Measurements from ENCODE around the gene SHC4. TPM values are rescaled to one million over a fixed set of nuclear protein-coding genes. Genes with fewer than 3 reads are reported as not detected.

Gene SHC4
- total RNA-seq, 2 experiments from 2014 or later: 0.41 to 1.3 TPM

DNA sequence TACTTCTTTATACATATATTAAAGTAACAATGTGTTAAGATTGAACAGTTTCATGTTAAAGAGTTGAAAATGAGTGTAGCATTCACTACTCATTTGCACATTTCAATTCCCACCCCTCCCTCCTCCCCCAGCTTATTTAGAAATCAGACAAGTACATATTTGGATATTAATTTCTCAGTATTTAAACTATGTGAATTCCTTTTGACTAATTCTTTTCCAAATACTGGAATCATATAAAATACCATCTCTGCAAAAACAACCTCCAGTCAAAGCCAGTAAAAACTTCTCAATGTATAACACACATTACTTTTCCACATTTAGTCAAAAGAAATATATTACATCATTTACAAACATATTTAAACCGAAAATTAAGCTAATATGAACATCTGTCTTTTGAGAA is 25.5 kb upstream of the SHC4 start:
- ChIA-PET CTCF (ENCODE audit: unreplicated experiment) (no interaction called here), POLR2A (interaction anchor here (0.7 kb wide), 1 partner anchor 312 kb away, joined by 8 read pairs; no protein-coding TSS in a partner anchor)
- H4K20me1 ChIP-seq (ENCODE audit: insufficient read depth, low read length): no peaks in the 10 kb centered on the region
- no peak overlapping the region for H3K4me3 ChIP-seq (ENCODE audit: low read depth, low read length, poor library complexity, severe bottlenecking)
- H3K9me2 ChIP-seq (ENCODE audit: insufficient read depth, low read length): no peaks in the 10 kb centered on the region
- H3K27ac ChIP-seq (ENCODE audit: low read depth, low read length, poor library complexity, severe bottlenecking): no peak overlapping the region
- H3K9me3 ChIP-seq (ENCODE audit: low read length): no peaks in the 10 kb centered on the region
- no peak overlapping the region for H3K4me2 ChIP-seq (ENCODE audit: low read length)
- no TSS peak for BruUV-seq (replicated peaks)
- H3K36me3 ChIP-seq (ENCODE audit: insufficient read depth, low read length): peaks cover 24% of the 10 kb centered on the region
- intact Hi-C loops (cut with micrococcal nuclease; ENCODE audit: unreplicated experiment): no loop called here
- H3K79me2 ChIP-seq (ENCODE audit: insufficient read depth, low read depth, low read length): no peaks in the 10 kb centered on the region
- TF ChIP-seq EZH2phosphoT487 (IDR thresholded peaks at IDR 0.05; ENCODE audit: borderline replicate concordance, low read depth, low read length): no peak
- TF ChIP-seq, protein P1, sequence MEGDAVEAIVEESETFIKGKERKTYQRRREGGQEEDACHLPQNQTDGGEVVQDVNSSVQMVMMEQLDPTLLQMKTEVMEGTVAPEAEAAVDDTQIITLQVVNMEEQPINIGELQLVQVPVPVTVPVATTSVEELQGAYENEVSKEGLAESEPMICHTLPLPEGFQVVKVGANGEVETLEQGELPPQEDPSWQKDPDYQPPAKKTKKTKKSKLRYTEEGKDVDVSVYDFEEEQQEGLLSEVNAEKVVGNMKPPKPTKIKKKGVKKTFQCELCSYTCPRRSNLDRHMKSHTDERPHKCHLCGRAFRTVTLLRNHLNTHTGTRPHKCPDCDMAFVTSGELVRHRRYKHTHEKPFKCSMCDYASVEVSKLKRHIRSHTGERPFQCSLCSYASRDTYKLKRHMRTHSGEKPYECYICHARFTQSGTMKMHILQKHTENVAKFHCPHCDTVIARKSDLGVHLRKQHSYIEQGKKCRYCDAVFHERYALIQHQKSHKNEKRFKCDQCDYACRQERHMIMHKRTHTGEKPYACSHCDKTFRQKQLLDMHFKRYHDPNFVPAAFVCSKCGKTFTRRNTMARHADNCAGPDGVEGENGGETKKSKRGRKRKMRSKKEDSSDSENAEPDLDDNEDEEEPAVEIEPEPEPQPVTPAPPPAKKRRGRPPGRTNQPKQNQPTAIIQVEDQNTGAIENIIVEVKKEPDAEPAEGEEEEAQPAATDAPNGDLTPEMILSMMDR (conservative IDR thresholded peaks at IDR 0.05; ENCODE audit: low read length): no peak
- no peak for DNase-seq (ENCODE audit: low spot score)
- H2AFZ ChIP-seq (ENCODE audit: low read length): no peak overlapping the region
- H3K4me1 ChIP-seq (ENCODE audit: insufficient read depth, low read length, poor library complexity, severe bottlenecking): peaks cover 8% of the 10 kb centered on the region

DNA sequence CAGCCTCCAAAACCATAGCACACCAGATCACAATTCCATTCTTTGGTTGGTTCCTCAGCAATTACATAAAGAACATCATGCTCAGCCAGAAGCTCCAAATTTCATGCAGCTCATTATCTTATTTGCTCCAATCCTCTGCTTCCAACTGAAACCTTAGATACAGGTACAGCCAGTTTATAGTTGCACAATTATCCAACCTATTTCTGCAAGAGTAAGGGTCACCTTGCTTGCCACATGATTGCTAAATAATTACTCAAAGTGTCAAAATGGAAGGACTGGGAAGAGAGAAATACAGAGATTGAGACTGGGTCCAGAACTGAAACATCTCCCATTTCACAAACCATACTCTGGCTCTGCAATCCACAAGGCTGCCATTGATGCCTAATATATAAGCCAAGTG is 23.4 kb upstream of the SHC4 start:
- Histone ChIP-seq H3K9me2 (ENCODE audit: insufficient read depth, low read length) (no peaks in the 10 kb centered on the region), H3K4me3 (ENCODE audit: low read depth, low read length, poor library complexity, severe bottlenecking) (no peak overlapping the region), H3K79me2 (ENCODE audit: insufficient read depth, low read depth, low read length) (no peaks in the 10 kb centered on the region), H3K4me2 (ENCODE audit: low read length) (no peak overlapping the region), H2AFZ (ENCODE audit: low read length) (no peak overlapping the region), H4K20me1 (ENCODE audit: insufficient read depth, low read length) (no peaks in the 10 kb centered on the region), H3K9me3 (ENCODE audit: low read length) (no peaks in the 10 kb centered on the region), H3K36me3 (ENCODE audit: insufficient read depth, low read length) (peaks cover 10% of the 10 kb centered on the region), H3K4me1 (ENCODE audit: insufficient read depth, low read length, poor library complexity, severe bottlenecking) (peaks cover under 1% of the 10 kb centered on the region), H3K27ac (ENCODE audit: low read depth, low read length, poor library complexity, severe bottlenecking) (no peak overlapping the region)
- CTCF ChIA-PET (ENCODE audit: unreplicated experiment): interaction anchor here (1.1 kb wide), 1 partner anchor 12 kb away, joined by 3 read pairs; no protein-coding TSS in a partner anchor
- TF ChIP-seq, protein P1 (conservative IDR thresholded peaks at IDR 0.05; ENCODE audit: low read length): no peak
- no peak for TF ChIP-seq EZH2phosphoT487 (IDR thresholded peaks at IDR 0.05; ENCODE audit: borderline replicate concordance, low read depth, low read length)
- BruUV-seq (replicated peaks): no TSS peak
- POLR2A ChIA-PET: no interaction called here
- no peak for DNase-seq (ENCODE audit: low spot score)
- intact Hi-C loops (cut with micrococcal nuclease; ENCODE audit: unreplicated experiment): no loop called here

DNA sequence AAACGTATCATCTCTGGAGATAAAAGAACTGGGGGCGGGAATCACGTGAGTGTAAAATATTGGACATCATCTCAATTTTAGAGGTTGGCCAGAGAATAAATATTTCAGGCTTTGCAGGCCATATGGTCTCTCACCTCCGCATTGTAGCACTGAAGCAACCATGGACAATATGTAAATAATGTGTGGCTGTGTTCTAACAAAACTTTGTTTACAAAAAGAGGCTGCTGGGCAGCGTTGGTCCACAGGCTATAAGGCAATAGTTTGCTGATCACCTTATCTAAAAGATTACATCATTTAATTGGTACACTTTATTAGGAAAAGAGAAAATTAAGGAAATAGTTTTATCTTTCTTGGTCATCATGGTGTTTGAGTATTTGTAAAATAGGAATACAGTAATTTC is 22.5 kb upstream of the SHC4 start:
- Histone ChIP-seq H3K4me1 (ENCODE audit: insufficient read depth, low read length, poor library complexity, severe bottlenecking) (no peaks in the 10 kb centered on the region), H3K27ac (ENCODE audit: low read depth, low read length, poor library complexity, severe bottlenecking) (no peak overlapping the region), H3K9me3 (ENCODE audit: low read length) (no peaks in the 10 kb centered on the region), H4K20me1 (ENCODE audit: insufficient read depth, low read length) (no peaks in the 10 kb centered on the region), H3K4me2 (ENCODE audit: low read length) (no peak overlapping the region), H3K79me2 (ENCODE audit: insufficient read depth, low read depth, low read length) (no peaks in the 10 kb centered on the region), H3K4me3 (ENCODE audit: low read depth, low read length, poor library complexity, severe bottlenecking) (no peak overlapping the region), H2AFZ (ENCODE audit: low read length) (no peak overlapping the region), H3K36me3 (ENCODE audit: insufficient read depth, low read length) (peaks cover under 1% of the 10 kb centered on the region; the same call in 1 of the 2 replicates), H3K9me2 (ENCODE audit: insufficient read depth, low read length) (no peaks in the 10 kb centered on the region)
- BruUV-seq (replicated peaks): no TSS peak
- TF ChIP-seq EZH2phosphoT487 (IDR thresholded peaks at IDR 0.05; ENCODE audit: borderline replicate concordance, low read depth, low read length): no peak
- TF ChIP-seq, protein P1 (conservative IDR thresholded peaks at IDR 0.05; ENCODE audit: low read length): no peak
- CTCF ChIA-PET (ENCODE audit: unreplicated experiment): no interaction called here
- intact Hi-C loops (cut with micrococcal nuclease; ENCODE audit: unreplicated experiment): no loop called here
- POLR2A ChIA-PET: interaction anchor here (1.0 to 1.7 kb wide), 2 partner anchors 33 to 95 kb away, joined by 3 to 8 read pairs; no protein-coding TSS in a partner anchor
- DNase-seq (ENCODE audit: low spot score): no peak

Data from OCI-LY7 (cell line).